Measurements from ENCODE around the gene TRPM3. TPM values are rescaled to one million over a fixed set of nuclear protein-coding genes. Genes with fewer than 3 reads are reported as not detected.

The TRPM3 gene
- total RNA-seq, 1 experiment from 2014 or later = not detected

GRCh38 chr9:70519912-70520724, 601.3 kb downstream of the TRPM3 start:
- DNase-seq (ENCODE audit: low read depth) = no peak

- DNase-seq (ENCODE audit: low read depth) = no peak
Measured at GRCh38 chr9:70517926-70518610, 603.4 kb downstream of the TRPM3 start.

- no peak for DNase-seq (ENCODE audit: low read depth)
Measured at GRCh38 chr9:70514273-70514672, 607.1 kb downstream of the TRPM3 start.

GRCh38 chr9:70511858-70512257, 609.6 kb downstream of the TRPM3 start:
- DNase-seq (ENCODE audit: low read depth) = no peak

- DNase-seq (ENCODE audit: low read depth) = no peak
Measured at GRCh38 chr9:70510157-70510770, 611.2 kb downstream of the TRPM3 start.

GRCh38 chr9:70506159-70506558, 615.3 kb downstream of the TRPM3 start:
- DNase-seq (ENCODE audit: low read depth) = peak; percentile 15

GRCh38 chr9:70504834-70505233, 616.6 kb downstream of the TRPM3 start:
- DNase-seq (ENCODE audit: low read depth) = peak; percentile 32

GRCh38 chr9:70502690-70503089, 618.7 kb downstream of the TRPM3 start:
- DNase-seq (ENCODE audit: low read depth) = no peak

GRCh38 chr9:70500793-70501192, 620.6 kb downstream of the TRPM3 start:
- no peak for DNase-seq (ENCODE audit: low read depth)

- no peak for DNase-seq (ENCODE audit: low read depth)
Measured at GRCh38 chr9:70499621-70500020, 621.8 kb downstream of the TRPM3 start.

GRCh38 chr9:70498866-70499265, 622.6 kb downstream of the TRPM3 start:
- no peak for DNase-seq (ENCODE audit: low read depth)

- DNase-seq (ENCODE audit: low read depth) = no peak
Measured at GRCh38 chr9:70496244-70496643, 625.2 kb downstream of the TRPM3 start.

- no peak for DNase-seq (ENCODE audit: low read depth)
Measured at GRCh38 chr9:70495514-70495913, 625.9 kb downstream of the TRPM3 start.

GRCh38 chr9:70494221-70494620, 627.2 kb downstream of the TRPM3 start:
- DNase-seq (ENCODE audit: low read depth) = no peak

- peak; percentile 23 for DNase-seq (ENCODE audit: low read depth)
Measured at GRCh38 chr9:70493029-70493428, 628.4 kb downstream of the TRPM3 start.

GRCh38 chr9:70492319-70492777, 629.1 kb downstream of the TRPM3 start:
- DNase-seq (ENCODE audit: low read depth) = no peak

GRCh38 chr9:70491426-70492318, 629.7 kb downstream of the TRPM3 start:
- no peak for DNase-seq (ENCODE audit: low read depth)

- DNase-seq (ENCODE audit: low read depth) = peak; percentile 28
Measured at GRCh38 chr9:70490478-70490877, 630.9 kb downstream of the TRPM3 start.

GRCh38 chr9:70488793-70489105, 632.7 kb downstream of the TRPM3 start:
- no peak for DNase-seq (ENCODE audit: low read depth)

- DNase-seq (ENCODE audit: low read depth) = no peak
Measured at GRCh38 chr9:70488098-70488792, 633.2 kb downstream of the TRPM3 start.

GRCh38 chr9:70486127-70486526, 635.3 kb downstream of the TRPM3 start:
- DNase-seq (ENCODE audit: low read depth) = peak; percentile 13

Data from RPMI7951 (cell line).